Activated T-cell treated with anti-CD3 and anti-CD28 coated beads for 4 hours (primary cell): ENCODE results near the gene STARD3NL.
"Not testable (repeated sequence)": the region's sequence is repeated elsewhere in the genome, so short reads cannot be mapped to it uniquely, and the experiment has no call there.

ENCODE experiments used
- DNase-seq: peaks from one replicate; pipeline ENCODE4 v3.0.0-alpha.2; 2020

The STARD3NL gene

DNA sequence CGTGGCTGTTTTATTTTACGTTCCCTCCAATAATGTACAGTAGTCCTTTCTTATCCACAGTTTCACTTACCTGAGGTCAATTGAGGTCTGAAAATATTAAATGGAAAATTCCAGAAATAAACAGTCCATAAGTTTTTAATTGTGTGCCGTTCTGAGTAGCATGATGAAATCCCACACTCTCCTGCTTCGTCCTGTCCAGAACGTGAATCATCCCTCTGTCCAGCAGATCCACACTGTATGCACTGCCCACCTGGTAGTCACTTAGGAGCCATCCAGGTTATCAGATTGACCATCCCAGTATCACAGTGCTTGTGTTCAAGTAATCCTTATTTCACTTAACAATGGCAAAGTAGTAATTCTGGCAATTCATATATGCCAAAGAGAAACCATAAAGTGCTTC lies 46.3 kb downstream of the STARD3NL start:
- DNase-seq: no peak

DNA sequence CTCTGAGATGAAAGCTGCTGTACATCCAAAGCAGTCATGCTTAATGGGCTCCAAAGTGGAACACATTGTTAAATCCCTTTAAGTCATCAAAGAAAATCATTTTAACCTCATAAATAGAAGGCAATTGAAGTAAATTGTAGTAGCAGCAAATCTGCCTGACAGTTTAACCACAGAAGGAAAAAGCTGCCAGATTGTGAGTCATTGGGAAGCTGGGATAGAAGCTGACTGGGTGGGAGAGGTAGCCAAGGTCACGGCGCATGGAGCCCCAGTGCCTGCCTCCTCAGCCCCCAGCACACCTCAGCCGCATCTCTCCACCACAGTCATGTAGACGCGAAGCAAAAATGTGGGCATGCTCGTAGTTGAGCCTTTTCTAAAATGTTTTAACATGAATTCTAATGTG lies 51.3 kb downstream of the STARD3NL start:
- DNase-seq: no peak

DNA sequence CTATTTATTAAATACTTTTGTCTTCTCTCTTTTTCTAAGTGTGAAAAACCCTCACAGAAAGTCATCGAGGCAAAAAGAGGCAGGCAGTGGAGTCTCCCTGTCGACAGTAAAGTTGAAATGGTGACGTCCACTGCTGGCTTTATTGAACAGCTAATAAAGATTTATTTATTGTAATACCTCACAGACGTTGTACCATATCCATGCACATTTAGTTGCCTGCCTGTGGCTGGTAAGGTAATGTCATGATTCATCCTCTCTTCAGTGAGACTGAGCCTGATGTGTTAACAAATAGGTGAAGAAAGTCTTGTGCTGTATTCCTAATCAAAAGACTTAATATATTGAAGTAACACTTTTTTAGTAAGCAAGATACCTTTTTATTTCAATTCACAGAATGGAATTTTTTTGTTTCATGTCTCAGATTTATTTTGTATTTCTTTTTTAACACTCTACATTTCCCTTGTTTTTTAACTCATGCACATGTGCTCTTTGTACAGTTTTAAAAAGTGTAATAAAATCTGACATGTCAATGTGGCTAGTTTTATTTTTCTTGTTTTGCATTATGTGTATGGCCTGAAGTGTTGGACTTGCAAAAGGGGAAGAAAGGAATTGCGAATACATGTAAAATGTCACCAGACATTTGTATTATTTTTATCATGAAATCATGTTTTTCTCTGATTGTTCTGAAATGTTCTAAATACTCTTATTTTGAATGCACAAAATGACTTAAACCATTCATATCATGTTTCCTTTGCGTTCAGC lies 52.0 kb downstream of the STARD3NL start:
- no peak for DNase-seq

DNA sequence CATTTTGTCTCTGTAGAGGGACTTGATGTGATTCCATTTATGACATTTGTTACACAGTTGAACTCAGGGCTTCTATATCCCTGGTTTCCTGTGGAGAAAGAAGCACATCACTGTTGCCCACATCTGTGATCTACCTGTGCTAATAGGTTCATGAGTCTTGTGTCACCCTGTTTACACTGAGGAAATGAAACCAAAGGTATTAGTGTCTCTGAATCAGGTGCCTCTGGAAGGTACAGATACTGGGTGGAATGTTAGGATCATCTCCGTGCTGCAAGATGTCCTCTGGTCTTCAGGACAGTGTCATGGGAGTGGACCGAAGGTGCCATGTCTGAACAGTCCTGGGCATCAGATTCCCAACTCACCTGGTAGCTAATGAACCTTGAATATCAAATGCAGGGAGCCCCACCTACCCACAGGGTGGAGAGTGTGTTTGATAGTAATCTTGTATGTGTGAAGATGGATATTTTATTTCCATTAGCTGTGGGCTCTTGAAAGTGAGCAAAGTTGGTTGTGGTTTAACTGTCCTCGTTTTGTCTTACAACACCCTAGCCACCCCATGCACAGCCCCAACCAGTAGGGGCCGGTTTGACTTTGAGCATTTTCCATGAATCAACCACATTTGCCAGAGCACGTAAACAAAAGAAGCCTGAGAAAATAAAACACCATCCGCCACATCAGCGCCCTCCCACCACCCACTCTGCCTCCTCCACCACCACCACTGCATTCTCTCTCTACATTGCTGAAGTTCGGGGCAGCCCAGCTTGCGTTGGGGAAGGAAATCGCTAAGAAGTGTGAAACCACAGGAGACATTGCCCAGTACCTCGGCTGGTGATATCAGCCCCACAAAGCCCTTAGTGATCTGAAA lies 54.7 kb downstream of the STARD3NL start:
- DNase-seq: peak; percentile 58

DNA sequence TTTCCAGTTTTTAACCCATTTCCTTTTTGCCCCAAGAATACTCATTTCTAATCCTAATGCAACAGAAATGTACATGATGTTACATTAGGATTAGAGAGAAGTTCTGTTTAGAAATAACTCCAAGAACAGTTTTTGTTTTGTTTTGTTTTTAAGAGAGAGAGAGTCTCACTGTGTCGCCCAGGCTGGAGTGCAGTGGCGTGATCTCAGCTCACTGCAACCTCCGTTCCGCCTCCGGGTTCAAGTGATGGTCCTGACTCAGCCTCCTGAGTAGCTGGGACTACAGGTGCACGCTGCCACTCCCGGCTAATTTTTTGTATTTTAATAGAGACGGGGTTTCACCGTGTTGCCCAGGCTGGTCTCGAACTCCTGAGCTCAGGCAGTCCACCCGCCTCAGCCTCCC lies 56.7 kb downstream of the STARD3NL start:
- DNase-seq: not testable (repeated sequence)

DNA sequence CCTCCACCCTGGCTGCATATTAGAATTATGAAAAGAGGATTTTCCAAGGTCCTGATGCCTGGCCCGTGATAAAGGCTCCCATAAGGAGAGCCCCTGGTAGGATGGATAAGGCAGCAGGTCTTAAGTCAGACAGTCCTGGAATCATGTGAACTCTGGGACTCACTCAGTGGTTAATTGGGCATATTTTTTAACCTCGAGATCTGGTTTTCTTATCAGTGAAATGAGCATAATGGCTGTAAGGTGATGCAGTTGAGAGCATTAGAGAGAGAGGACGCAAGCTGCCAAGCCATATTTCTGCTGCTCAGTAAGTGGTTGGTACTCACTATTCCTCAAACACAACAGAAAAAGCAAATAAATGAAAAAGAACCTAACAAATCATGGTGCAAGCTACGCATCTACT lies 57.6 kb downstream of the STARD3NL start:
- no peak for DNase-seq

DNA sequence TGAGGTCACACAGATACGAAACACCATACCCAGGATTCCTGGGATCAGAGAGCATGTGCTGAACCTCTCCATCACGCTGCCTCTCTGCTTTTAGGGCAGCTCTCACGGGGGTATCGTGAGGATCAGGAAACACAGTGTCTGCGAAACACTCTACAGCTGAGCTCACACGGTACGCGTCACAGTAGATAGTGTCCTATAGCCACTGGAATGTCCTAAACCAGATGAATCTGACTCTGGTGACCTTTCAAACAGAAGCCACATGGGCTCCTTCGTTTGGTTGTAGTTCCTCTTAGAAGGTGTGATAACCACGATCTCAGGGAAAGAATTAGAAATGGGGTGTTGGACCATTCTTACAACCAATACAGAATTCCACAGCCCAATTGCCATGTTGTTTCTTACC lies 61.1 kb downstream of the STARD3NL start:
- not testable (repeated sequence) for DNase-seq

DNA sequence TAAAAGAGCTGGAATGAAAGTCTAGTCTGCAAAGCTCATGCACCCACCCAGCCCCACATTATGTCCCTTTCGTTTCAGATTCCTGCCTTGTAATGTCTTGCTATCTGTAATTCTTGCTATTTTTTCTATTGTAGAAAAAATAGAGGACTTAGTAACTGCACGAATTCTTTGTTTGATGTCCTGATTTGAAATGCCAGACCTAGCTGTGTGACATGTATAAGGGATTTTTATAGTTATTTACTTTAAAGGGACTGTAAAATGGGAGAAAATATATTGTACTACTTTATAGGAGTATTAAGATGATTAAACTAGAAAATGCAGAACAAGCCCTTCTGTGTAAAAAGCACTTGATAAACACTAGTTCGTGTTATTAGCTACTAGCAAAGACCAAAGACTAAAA lies 63.0 kb downstream of the STARD3NL start:
- no peak for DNase-seq

DNA sequence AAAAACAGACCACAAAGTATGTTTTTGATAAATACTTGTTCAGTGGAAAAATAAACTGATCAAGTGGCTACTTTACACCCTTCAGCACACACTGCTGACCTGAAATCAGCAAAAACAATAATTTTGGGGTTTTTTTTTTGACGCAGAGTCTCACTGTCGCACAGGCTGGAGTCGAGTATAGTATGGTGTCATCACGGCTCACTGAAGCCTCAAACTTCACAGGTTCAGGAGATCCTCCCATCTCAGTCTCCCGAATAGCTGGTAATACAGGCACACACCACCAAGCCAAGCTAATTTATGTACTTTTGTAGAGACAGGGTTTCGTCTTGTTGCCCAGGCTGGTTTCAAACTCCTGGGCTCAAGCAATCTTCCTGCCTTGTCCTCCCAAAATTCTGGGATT lies 64.8 kb downstream of the STARD3NL start:
- no peak for DNase-seq

DNA sequence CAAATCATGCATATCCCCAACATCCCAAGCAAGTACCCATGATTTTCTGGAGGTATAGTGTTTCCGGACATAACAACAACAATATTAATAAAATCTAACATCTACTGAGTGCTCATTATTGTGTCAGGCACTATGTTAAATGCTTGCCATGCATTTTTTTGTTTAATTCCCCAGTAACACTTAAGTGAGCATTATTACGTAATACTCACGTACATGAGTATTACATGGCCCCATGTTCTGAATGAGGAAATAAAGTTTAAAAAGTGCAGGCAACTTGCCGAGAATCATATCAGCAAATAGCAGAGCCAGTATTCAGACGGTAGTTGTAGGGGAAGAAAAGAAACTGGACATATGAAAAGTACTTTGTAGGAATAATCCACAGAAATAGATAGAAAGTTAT lies 65.3 kb downstream of the STARD3NL start:
- not testable (repeated sequence) for DNase-seq

DNA sequence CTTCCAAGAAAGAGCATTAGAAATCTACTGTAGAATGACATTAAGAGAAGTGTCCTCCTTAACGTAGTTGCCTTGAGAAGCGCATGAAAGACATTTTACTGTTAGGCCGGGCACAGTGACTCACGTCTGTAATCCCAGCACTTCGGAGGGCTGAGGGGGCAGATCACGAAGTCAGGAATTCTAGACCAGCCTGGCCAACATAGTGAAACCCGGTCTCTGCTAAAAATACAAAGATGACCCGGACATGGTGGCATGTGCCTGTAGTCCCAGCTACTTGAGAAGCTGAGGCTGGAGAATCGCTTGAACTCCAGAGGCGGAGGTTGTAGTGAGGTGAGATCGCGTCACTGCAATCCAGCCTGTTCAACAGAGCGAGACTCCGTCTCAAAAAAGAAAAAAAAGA lies 66.5 kb downstream of the STARD3NL start:
- DNase-seq: no peak

DNA sequence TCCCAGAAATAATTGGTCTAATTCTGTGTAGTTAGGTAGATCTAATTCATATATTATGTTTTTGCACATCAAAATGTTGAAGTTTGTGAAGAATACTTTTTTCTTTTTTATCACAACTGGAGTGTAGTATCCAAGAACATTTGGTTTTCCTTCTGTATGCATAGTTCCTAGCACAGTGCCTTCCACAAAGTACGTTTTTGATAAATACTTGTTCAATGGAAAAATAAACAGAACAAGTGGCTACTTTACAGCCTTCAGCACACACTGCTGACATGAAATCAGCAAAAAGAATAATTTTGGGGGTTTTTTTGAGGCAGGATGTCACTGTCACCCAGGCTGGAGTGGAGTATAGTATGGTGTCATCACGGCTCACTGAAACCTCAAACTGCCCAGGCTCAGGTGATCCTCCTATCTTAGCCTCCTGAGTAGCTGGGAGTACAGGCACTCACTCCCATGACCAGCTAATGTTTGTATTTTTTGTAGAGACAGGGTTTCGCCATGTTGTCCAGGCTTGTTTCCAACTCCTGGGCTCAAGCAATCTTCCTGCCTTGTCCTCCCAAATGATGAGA lies 67.4 kb downstream of the STARD3NL start:
- no peak for DNase-seq

DNA sequence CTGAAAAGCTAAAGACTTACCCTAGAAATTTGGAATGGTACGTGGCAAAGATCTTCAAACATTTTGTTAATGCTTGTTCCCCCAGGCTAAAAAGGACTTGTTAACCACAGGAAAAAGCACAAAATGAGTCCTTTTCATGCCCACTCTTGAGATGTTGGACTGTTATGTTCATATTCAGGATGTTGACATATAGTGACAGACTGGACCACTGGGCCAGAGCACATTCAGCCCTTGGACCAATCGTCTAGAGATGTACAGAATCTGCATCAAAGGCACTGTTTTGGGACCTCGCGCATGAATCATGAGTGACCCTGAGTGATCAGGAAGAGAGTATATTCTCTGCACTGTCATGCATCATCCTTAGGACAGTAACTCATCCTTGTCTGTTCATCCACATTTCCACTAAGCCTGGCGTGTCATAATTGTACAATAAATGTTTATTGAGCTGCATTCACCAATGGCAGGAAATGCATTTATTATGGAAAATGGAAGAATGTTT lies 70.1 kb downstream of the STARD3NL start:
- no peak for DNase-seq

DNA sequence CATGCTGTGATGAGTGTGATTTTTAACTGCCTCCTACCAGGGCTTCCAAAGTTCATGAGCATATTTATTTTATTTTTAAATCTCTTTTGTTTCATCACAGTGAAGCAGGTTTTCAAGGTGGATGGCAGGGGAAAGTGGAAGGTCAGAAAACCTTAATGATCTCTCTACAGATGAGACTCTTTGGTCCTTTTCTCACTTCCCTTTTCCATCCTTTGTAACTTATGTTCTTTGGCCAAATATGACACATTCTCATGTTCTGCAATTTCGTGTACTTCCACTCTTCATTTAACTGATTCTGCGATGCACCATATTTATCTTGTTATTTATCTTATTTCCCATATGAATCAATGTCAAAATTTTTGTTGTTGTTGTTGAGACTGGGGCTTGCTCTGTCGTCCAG lies 71.8 kb downstream of the STARD3NL start:
- DNase-seq: not testable (repeated sequence)

DNA sequence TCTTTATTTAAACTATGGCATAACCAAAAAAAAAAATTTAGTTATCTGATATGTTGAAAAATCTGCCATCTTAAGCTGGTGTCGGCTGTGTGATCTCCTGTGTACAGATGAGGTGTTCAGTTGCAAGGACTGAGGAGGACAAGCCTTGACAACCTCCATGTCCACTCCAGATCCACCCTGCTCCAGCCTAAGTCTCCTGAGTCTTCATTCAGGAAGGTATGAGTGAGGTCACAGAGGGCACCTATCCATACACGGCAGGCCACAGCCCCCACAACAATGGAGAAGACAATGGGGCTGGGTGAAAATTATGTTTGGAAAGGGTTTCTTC lies 79.3 kb downstream of the STARD3NL start:
- no peak for DNase-seq

DNA sequence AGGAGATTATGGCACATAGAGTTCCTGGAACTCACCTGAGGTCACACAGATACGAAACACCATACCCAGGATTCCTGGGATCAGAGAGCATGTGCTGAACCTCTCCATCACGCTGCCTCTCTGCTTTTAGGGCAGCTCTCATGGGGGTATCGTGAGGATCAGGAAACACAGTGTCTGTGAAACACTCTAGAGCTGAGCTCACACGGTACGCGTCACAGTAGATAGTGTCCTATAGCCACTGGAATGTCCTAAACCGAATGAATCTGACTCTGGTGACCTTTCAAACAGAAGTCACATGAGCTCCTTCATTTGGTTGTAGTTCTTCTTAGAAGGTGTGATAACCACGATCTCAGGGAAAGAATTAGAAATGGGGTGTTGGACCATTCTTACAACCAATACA lies 81.1 kb downstream of the STARD3NL start:
- DNase-seq: not testable (repeated sequence)

DNA sequence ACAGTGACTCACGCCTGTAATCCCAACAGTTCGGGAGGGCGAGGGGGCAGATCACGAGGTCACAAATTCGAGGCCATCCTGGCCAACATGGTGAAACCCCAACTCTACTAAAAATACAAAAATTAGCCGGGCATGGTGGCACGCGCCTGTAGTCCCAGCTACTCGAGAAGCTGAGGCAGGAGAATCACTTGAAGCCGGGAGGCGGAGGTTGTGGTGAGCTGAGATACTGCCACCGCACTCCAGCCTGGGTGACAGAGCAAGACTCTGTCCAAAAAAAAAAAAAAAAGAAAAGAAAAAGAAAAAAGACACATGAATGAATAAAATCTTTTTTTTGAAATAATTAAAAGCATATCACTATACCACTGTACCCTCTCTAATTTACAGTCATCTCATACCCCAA lies 83.6 kb downstream of the STARD3NL start:
- DNase-seq: not testable (repeated sequence)

DNA sequence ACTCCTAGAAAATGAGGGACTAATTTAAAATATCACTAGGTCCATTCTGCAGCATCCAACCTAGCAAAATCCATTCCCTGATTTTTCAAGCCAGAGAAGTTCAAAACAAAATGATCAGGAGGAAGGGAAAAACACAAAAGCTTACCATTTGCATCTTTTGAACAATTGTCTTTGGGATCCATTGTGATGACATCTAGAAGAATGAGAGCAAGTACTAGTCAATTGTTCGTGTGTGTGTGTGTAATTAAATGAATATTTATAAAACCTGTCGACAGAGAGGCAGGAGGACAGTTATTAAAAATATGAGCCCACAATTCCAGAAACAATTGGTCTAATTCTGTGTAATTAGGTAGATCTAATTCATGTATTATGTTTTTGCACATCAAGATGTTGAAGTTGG lies 84.0 kb downstream of the STARD3NL start:
- not testable (repeated sequence) for DNase-seq

DNA sequence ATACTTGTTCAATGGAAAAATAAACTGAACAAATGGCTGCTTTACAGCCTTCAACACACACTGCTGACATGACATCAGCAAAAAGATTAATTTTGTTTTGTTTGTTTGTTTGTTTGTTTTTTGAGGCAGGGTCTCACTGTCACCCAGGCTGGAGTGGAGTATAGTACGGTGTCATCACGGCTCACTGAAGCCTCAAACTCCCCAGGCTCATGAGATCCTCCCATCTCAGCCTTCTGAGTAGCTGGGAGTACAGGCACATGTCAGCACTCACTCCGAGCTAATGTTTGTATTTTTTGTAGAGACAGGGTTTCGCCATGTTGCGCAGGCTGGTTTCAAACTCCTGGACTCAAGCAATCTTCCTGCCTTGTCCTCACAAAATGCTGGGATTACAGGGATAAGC lies 84.5 kb downstream of the STARD3NL start:
- no peak for DNase-seq

DNA sequence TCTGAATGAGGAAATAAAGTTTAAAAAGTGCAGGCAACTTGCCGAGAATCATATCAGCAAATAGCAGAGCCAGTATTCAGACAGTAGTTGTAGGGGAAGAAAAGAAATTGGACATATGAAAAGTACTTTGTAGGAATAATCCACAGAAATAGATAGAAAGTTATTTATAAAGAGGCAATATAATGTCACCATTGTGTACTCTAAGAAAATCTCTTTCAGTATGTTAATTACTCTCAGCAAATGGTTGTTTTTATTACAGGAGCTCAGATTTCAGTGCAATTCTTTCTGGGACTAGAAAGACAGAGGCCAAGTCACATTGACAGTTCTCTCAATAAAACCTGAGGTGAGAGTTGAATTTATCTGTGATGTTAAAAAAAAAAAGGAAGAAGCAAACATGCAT lies 85.2 kb downstream of the STARD3NL start:
- not testable (repeated sequence) for DNase-seq

DNA sequence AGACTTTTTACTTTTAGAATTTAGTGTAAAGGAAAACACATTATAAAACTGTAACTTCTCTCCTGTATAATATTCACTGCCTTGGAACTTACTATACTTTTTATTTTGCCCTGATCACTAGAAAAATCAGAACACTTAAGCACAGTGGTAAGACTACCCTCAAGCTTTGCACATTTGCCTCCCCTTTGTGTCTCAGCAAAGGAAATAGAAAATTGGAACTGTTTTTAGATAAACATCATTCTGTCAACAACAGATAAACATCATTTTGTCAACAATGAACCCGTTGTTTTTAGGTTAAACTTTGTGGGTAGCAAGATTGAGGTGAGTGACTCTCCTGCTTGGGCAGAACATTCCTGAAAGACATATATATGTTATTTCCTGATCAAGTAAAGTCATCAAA lies 86.6 kb downstream of the STARD3NL start:
- DNase-seq: not testable (repeated sequence)

DNA sequence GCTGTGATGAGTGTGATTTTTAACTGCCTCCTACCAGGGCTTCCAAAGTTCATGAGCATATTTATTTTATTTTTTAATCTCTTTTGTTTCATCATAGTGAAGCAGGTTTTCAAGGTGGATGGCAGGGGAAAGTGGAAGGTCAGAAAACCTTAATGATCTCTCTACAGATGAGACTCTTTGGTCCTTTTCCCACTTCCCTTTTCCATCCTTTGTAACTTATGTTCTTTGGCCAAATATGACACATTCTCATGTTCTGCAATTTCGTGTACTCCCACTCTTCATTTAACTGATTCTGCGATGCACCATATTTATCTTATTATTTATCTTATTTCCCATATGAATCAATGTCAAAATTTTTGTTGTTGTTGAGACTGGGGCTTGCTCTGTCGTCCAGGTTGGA lies 87.9 kb downstream of the STARD3NL start:
- not testable (repeated sequence) for DNase-seq

DNA sequence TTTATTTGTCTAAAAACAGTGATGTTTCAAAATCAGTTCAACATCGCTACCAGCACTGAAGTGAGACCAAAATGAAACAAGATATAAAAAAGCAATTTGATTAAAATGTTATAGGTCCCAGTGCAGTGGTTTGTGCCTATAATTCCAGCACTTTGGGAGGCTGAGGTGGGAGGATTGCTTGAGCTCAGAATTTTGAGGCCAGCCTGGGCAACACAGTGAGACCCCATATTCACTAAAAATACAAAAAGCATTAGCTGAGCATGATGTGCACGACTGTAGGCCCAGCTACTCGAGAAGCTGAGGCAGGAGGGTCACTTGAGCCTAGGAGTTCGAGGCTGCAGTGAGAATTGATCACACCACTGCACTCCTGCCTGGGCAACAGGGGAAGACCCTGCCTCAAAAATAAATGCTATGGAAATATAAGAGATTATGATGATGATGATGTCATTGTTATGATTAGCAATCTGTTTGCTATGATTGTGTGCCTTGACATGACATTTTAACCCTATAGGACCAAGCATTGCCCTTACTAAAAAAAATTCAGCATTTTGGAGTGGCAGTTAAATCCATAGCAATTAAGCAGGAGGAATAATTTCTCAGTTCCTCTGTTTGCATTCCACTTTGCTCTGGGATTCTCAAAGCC lies 91.8 kb downstream of the STARD3NL start:
- not testable (repeated sequence) for DNase-seq
